Upper lobe of left lung (tissue), 6 donors: ENCODE data around the gene CCDC149. TPM values are rescaled to one million over a fixed set of nuclear protein-coding genes. Genes with fewer than 3 reads are reported as not detected.

Experiments
- ATAC-seq, 2 donors: fragments of 200-7000 bp; cut with Tn5 transposase; one replicate each; pipeline ENCODE4 v1.9.1; 2022; ENCODE audit warnings: mild to moderate bottlenecking in 2 of 2, moderate library complexity in 2 of 2; ENCODE audit not compliant: low FRiP score in 2 of 2
- DNase-seq, 2 donors: peaks; one replicate each; pipeline ENCODE4 v3.0.0-alpha.2; 2019 to 2020
- H3K27ac ChIP-seq, 4 donors: fragments of 200-600 bp; sonication (generic); one replicate each; pipeline ENCODE4 v1.5.1; 2016 to 2019
- H3K27me3 ChIP-seq, 4 donors: fragments of 200-600 bp; sonication (generic); one replicate each; pipeline ENCODE4 v1.5.1; 2017 to 2019
- H3K36me3 ChIP-seq, 4 donors: fragments of 200-600 bp; sonication (generic); one replicate each; pipeline ENCODE4 v1.5.1; 2016 to 2019
- H3K4me1 ChIP-seq, 4 donors: fragments of 200-600 bp; sonication (generic); one replicate each; pipeline ENCODE4 v1.5.1; 2018 to 2019
- H3K4me3 ChIP-seq, 4 donors: fragments of 200-600 bp; sonication (generic); one replicate each; pipeline ENCODE4 v1.5.1; 2017 to 2019; ENCODE audit warnings: mild to moderate bottlenecking in 2 of 4, moderate library complexity in 1 of 4
- H3K9me3 ChIP-seq, 4 donors: fragments of 200-600 bp; sonication (generic); one replicate each; pipeline ENCODE4 v1.5.1; 2018 to 2019
- CTCF ChIP-seq, 6 experiments: fragments of 450-650 bp in 4 of 6; fragments of 200-600 bp in 2 of 6; sonication (generic) in 2 of 6; IDR thresholded peaks; one replicate each; pipeline ENCODE4 v1.5.1; 2016 to 2019; ENCODE audit warnings: antibody characterized with exemption in 6 of 6
- EP300 ChIP-seq, 4 donors: sonication (generic); formaldehyde crosslinking; IDR thresholded peaks; one replicate each; pipeline ENCODE4 v1.5.1; 2017; ENCODE audit warnings: antibody characterized with exemption in 4 of 4, control low read depth in 2 of 4
- POLR2A ChIP-seq, 4 donors: fragments of 450-650 bp; IDR thresholded peaks; one replicate each; pipeline ENCODE4 v1.5.1; 2016 to 2017; ENCODE audit warnings: antibody characterized with exemption in 4 of 4, mild to moderate bottlenecking in 2 of 4
- POLR2AphosphoS5 ChIP-seq, 2 donors: sonication (generic); formaldehyde crosslinking; IDR thresholded peaks; one replicate each; pipeline ENCODE4 v1.5.1; 2017; ENCODE audit warnings: antibody characterized with exemption in 2 of 2
- WGBS, 2 donors: methylation state at CpG; one replicate each; pipeline ENCODE4 v1.1.5; 2017 to 2018; 5-methylcytosine and 5-hydroxymethylcytosine counted together
- total RNA-seq, 6 donors: library from RNA; depleted of rRNA in 4 of 6; stranded (reverse); fragments of >200 nt in 4 of 6; gene quantifications; one replicate each; pipeline versions ENCODE4 v1.1.0 to v1.2.1, GENCODE V29; 2016 to 2021
- donor health status: DM: no; HTN: no; CAD: no; lungs with moderate emphysema.
- donor health status: DM: no; HTN: yes; CAD: no; lungs with severe emphysema.

The CCDC149 gene
- total RNA-seq, 6 donors from 2014 or later, result 13.4 to 31.3 (median 22.3) TPM

- Histone ChIP-seq H3K27ac (no peak overlapping the region), H3K4me3 (no peak overlapping the region), H3K36me3 (peaks cover 0 to 17% (median 5%) of the 10 kb centered on the region in 4 donors), H3K27me3 (no peaks in the 10 kb centered on the region), H3K9me3 (no peaks in the 10 kb centered on the region), H3K4me1 (peaks cover 0 to 26% (median 6%) of the 10 kb centered on the region in 4 donors)
- TF ChIP-seq POLR2AphosphoS5 (IDR thresholded peaks at IDR 0.05), result no peak
- no peak for TF ChIP-seq POLR2A (IDR thresholded peaks at IDR 0.05)
- no peak for TF ChIP-seq CTCF (IDR thresholded peaks at IDR 0.05)
- TF ChIP-seq EP300 (IDR thresholded peaks at IDR 0.05), result no peak
- DNase-seq, result no peak
- 52 to 70% methylated on average over 5 of the region's 5 CpGs for WGBS, 2 donors
- ATAC-seq, result no peak
Measured at GRCh38 chr4:24840362-24840761, 72.5 kb downstream of the CCDC149 start.

DNA sequence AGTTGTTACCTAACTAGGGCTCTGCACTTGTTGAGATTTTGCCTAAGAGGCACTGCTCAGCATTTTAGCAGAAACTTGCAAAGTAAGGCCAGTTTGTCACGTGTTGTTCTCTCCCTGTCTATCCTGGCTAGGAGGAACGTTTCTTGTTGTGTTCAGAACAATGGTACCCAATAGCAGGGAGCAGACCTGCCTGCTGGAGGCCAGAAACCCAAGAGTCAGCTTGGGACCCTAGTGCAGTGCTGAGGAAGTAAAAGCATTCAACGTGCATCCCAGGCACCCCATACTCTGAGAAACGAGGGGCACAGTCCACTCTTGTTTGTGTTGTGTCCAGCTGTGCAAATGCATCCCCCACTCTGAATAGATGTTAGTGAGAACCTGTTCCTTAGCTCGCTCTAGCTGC lies 75.1 kb downstream of the CCDC149 start:
- 72 to 79% methylated on average over 5 of the region's 5 CpGs for WGBS, 2 donors
- no peak for TF ChIP-seq CTCF (IDR thresholded peaks at IDR 0.05)
- TF ChIP-seq EP300 (IDR thresholded peaks at IDR 0.05), result no peak
- no peak for DNase-seq

GRCh38 chr4:24837336-24837735 lies 75.5 kb downstream of the CCDC149 start:
- DNase-seq (no peak), ATAC-seq (no peak)
- Histone ChIP-seq H3K27me3 (no peaks in the 10 kb centered on the region), H3K9me3 (no peaks in the 10 kb centered on the region), H3K36me3 (peaks cover 0 to 36% (median 5%) of the 10 kb centered on the region in 4 donors), H3K27ac (no peak overlapping the region), H3K4me1 (peaks cover 0 to 20% (median 6%) of the 10 kb centered on the region in 4 donors), H3K4me3 (no peak overlapping the region)
- TF ChIP-seq POLR2AphosphoS5 (IDR thresholded peaks at IDR 0.05), result no peak
- TF ChIP-seq CTCF (IDR thresholded peaks at IDR 0.05), result no peak
- no peak for TF ChIP-seq EP300 (IDR thresholded peaks at IDR 0.05)
- TF ChIP-seq POLR2A (IDR thresholded peaks at IDR 0.05), result no peak
- WGBS, 2 donors, result 90 to 94% methylated on average over 7 of the region's 7 CpGs

More for the DNA sequence above, 75.1 kb downstream of the CCDC149 start:
- H3K4me3 ChIP-seq, result no peak overlapping the region
- H3K27me3 ChIP-seq, result no peaks in the 10 kb centered on the region
- H3K27ac ChIP-seq, result no peak overlapping the region
- H3K9me3 ChIP-seq, result no peaks in the 10 kb centered on the region
- H3K36me3 ChIP-seq, result peaks cover 0 to 34% (median 5%) of the 10 kb centered on the region in 4 donors
- ATAC-seq, result no peak
- peaks cover 0 to 24% (median 6%) of the 10 kb centered on the region in 4 donors for H3K4me1 ChIP-seq

- H3K27ac ChIP-seq, result no peak overlapping the region
- ATAC-seq, result no peak
Measured at GRCh38 chr4:24836661-24837242, 76.1 kb downstream of the CCDC149 start.

More at GRCh38 chr4:24836661-24837242, 76.1 kb downstream of the CCDC149 start:
- H3K4me3 ChIP-seq, result no peak overlapping the region
- peaks cover 0 to 36% (median 5%) of the 10 kb centered on the region in 4 donors for H3K36me3 ChIP-seq
- H3K9me3 ChIP-seq, result no peaks in the 10 kb centered on the region
- TF ChIP-seq EP300 (IDR thresholded peaks at IDR 0.05) (no peak), POLR2A (IDR thresholded peaks at IDR 0.05) (no peak), POLR2AphosphoS5 (IDR thresholded peaks at IDR 0.05) (no peak), CTCF (IDR thresholded peaks at IDR 0.05) (no peak)
- 90 to 92% methylated on average over 6 of the region's 6 CpGs for WGBS, 2 donors
- H3K27me3 ChIP-seq, result no peaks in the 10 kb centered on the region
- DNase-seq, result peak in 1 of 2 donors; percentile 16
- peaks cover 0 to 15% (median 6%) of the 10 kb centered on the region in 4 donors for H3K4me1 ChIP-seq
